Ovary (tissue), 9 donors: ENCODE results near the gene GANC. TPM values are rescaled to one million over a fixed set of nuclear protein-coding genes. Genes with fewer than 3 reads are reported as not detected.

Experiments used
- DNase-seq, 5 donors: peaks; one replicate each; pipeline ENCODE4 v3.0.0-alpha.2; 2019 to 2020
- H3K27ac ChIP-seq, 2 donors: fragments of 200-600 bp; one replicate each; pipeline versions ENCODE4 v1.5.1 to v1.8.0; 2019 to 2022
- H3K27me3 ChIP-seq: fragments of 200-600 bp; one replicate; pipeline ENCODE4 v1.8.0; 2022
- H3K36me3 ChIP-seq: fragments of 200-600 bp; sonication (generic); one replicate; pipeline ENCODE4 v1.5.1; 2019
- H3K4me1 ChIP-seq: one replicate; pipeline ENCODE4 v1.8.1; 2013; ENCODE audit warnings: mild to moderate bottlenecking, moderate library complexity; ENCODE audit not compliant: insufficient read depth
- H3K4me3 ChIP-seq: fragments of 200-600 bp; sonication (generic); one replicate; pipeline ENCODE4 v1.5.1; 2017
- H3K9me3 ChIP-seq, 2 donors: fragments of 200-600 bp in 1 of 2; sonication (generic) in 1 of 2; one replicate each; pipeline versions ENCODE4 v1.5.1 to v1.8.1; 2013 to 2019; ENCODE audit warnings: mild to moderate bottlenecking in 1 of 2, moderate library complexity in 1 of 2
- CTCF ChIP-seq, 3 donors: fragments of 450-650 bp in 2 of 3; fragments of 200-600 bp in 1 of 3; IDR thresholded peaks; one replicate each; pipeline versions ENCODE4 v1.5.1 to v1.8.0; 2016 to 2022; ENCODE audit warnings: antibody characterized with exemption in 3 of 3, mild to moderate bottlenecking in 1 of 3
- EP300 ChIP-seq: sonication (generic); formaldehyde crosslinking; IDR thresholded peaks from one replicate; pipeline ENCODE4 v1.6.1; 2017; ENCODE audit warnings: antibody characterized with exemption
- POLR2A ChIP-seq: fragments of 450-650 bp; IDR thresholded peaks from one replicate; pipeline ENCODE4 v1.6.1; 2017; ENCODE audit warnings: antibody characterized with exemption, mild to moderate bottlenecking, moderate library complexity
- WGBS, 3 donors: extraction: QIAGEN DNeasy Blood & Tissue Kit in 1 of 3; methylation state at CpG; one replicate each; pipeline versions ENCODE4 v1.1.5 to v1.1.7; 2013 to 2017; 5-methylcytosine and 5-hydroxymethylcytosine counted together
- intact Hi-C, 4 donors: fragments of 100-400 bp; cut with DNase I; formaldehyde crosslinking; loops; one replicate each; pipeline versions ENCODE4 v1.11.0 to v1.15.1; 2022 to 2023
- polyA plus RNA-seq, 2 donors: library from polyadenylated mRNA; stranded (reverse); fragments of 200-250 nt in 1 of 2; fragments of 350-450 nt in 1 of 2; fragmentation: Illumina TruSeq in 1 of 2; extraction: RNeasy Lipid Tissue Mini Kit (QIAGEN cat#74804) in 1 of 2; gene quantifications; one replicate each; pipeline ENCODE4 v1.2.3, GENCODE V29; 2013 to 2014
- total RNA-seq, 7 donors: library from RNA; depleted of rRNA in 2 of 7; stranded (reverse); fragments of >200 nt in 2 of 7; fragmentation: NEBNext Ultra II Directional in 3 of 7; extraction: Animal tissue kit (Norgen Biotek cat#: 25700) in 3 of 7; gene quantifications; one replicate each; pipeline versions ENCODE4 v1.1.0 to v1.2.4, GENCODE V29; 2016 to 2023
- donor health status: DM: no; HTN: no; CAD: no; lungs with moderate emphysema.
- donor health status: DM: no; HTN: no; CAD: no.
- donor health status: Bipolar disorder and iron deficiency.
- donor health status: DM: yes; HTN: yes; CAD: no.
- donor health status: DM: no; HTN: no; CAD: no.
- donor health status: DM: yes; HTN: yes; CAD: no.

The GANC gene
- total and polyA plus RNA-seq, 9 donors, result 10.0 to 31.5 (median 28.1) TPM

- intact Hi-C loops, result loop anchor here in 1 of 4 donors (5.0 kb wide), 1 partner anchor 884 kb away; no protein-coding TSS in a partner anchor
- WGBS, 3 donors, result 93 to 96% (median 94%) methylated on average over 5 of the region's 5 CpGs
Observed at GRCh38 chr15:42348083-42348482, 75.1 kb downstream of the GANC start.

GRCh38 chr15:42349186-42349585, 76.2 kb downstream of the GANC start:
- Histone ChIP-seq H3K4me1 (no peaks in the 10 kb centered on the region), H3K36me3 (no peaks in the 10 kb centered on the region), H3K27me3 (no peaks in the 10 kb centered on the region), H3K27ac (no peak overlapping the region), H3K9me3 (no peaks in the 10 kb centered on the region), H3K4me3 (no peak overlapping the region)
- intact Hi-C loops, result loop anchor here in 1 of 4 donors (5.0 kb wide), 1 partner anchor 883 kb away; no protein-coding TSS in a partner anchor
- no peak for DNase-seq
- TF ChIP-seq EP300 (no peak), POLR2A (no peak), CTCF (IDR thresholded peaks at IDR 0.05) (no peak)
- 89% methylated on average over 2 of the region's 2 CpGs for WGBS, 3 donors

More at GRCh38 chr15:42348083-42348482, 75.1 kb downstream of the GANC start:
- no peak overlapping the region for H3K4me3 ChIP-seq
- H3K27me3 ChIP-seq, result no peaks in the 10 kb centered on the region
- no peak for DNase-seq
- TF ChIP-seq EP300 (no peak), POLR2A (no peak), CTCF (IDR thresholded peaks at IDR 0.05) (no peak)
- no peaks in the 10 kb centered on the region for H3K36me3 ChIP-seq
- no peaks in the 10 kb centered on the region for H3K9me3 ChIP-seq
- no peaks in the 10 kb centered on the region for H3K4me1 ChIP-seq
- no peak overlapping the region for H3K27ac ChIP-seq

GRCh38 chr15:42352401-42352800, 79.4 kb downstream of the GANC start:
- Histone ChIP-seq H3K27me3 (no peaks in the 10 kb centered on the region), H3K9me3 (no peaks in the 10 kb centered on the region), H3K4me3 (no peak overlapping the region), H3K36me3 (no peaks in the 10 kb centered on the region), H3K27ac (no peak overlapping the region), H3K4me1 (no peaks in the 10 kb centered on the region)
- no peak for TF ChIP-seq EP300
- no peak for TF ChIP-seq CTCF (IDR thresholded peaks at IDR 0.05)
- TF ChIP-seq POLR2A, result no peak
- WGBS, 3 donors, result 23 to 39% (median 27%) methylated on average over 7 of the region's 7 CpGs
- peak in 2 of 5 donors; percentile 8 to 40 for DNase-seq
- intact Hi-C loops, result no loop called here

- TF ChIP-seq POLR2A, result no peak
- no peak for TF ChIP-seq CTCF (IDR thresholded peaks at IDR 0.05)
- no peak for TF ChIP-seq EP300
- H3K4me1 ChIP-seq, result no peaks in the 10 kb centered on the region
- WGBS, 3 donors, result 87 to 94% (median 91%) methylated on average over 6 of the region's 6 CpGs
- H3K4me3 ChIP-seq, result no peak overlapping the region
- no peaks in the 10 kb centered on the region for H3K9me3 ChIP-seq
- no peak overlapping the region for H3K27ac ChIP-seq
- intact Hi-C loops, result no loop called here
- H3K36me3 ChIP-seq, result no peaks in the 10 kb centered on the region
- no peaks in the 10 kb centered on the region for H3K27me3 ChIP-seq
- DNase-seq, result no peak
Observed at GRCh38 chr15:42353061-42353460, 80.1 kb downstream of the GANC start.
